22Rv1 (cell line): ENCODE results near the gene MACIR.

ENCODE experiments used
- H3K27ac ChIP-seq: fragments of 450-650 bp; 2 replicates; pipeline ENCODE4 v1.5.1; 2017
- CTCF ChIP-seq: fragments of 450-650 bp; IDR thresholded peaks from 2 replicates; pipeline ENCODE4 v1.5.1; 2017; ENCODE audit warnings: mild to moderate bottlenecking
- ZFX ChIP-seq: fragments of 450-650 bp; IDR thresholded peaks from 2 replicates; pipeline ENCODE4 v1.6.1; 2017; ENCODE audit warnings: antibody characterized with exemption, borderline replicate concordance

MACIR gene

GRCh38 chr5:103327451-103327850 is 68.9 kb downstream of the MACIR start:
- peak overlapping the region; percentile 75 for H3K27ac ChIP-seq

GRCh38 chr5:103327893-103328292 is 69.3 kb downstream of the MACIR start:
- H3K27ac ChIP-seq: peak overlapping the region; percentile 75
- TF ChIP-seq ZFX: no peak
- TF ChIP-seq CTCF: no peak

More at GRCh38 chr5:103327451-103327850, 68.9 kb downstream of the MACIR start:
- no peak for TF ChIP-seq CTCF
- no peak for TF ChIP-seq ZFX
